CD4-positive, alpha-beta T cell (primary cell): Measurements from ENCODE around the gene PRAMEF11. TPM values are rescaled to one million over a fixed set of nuclear protein-coding genes. Genes with fewer than 3 reads are reported as not detected.

Experiments used
- ATAC-seq: fragments of 200-7000 bp; cut with Tn5 transposase; one replicate; pipeline ENCODE4 v1.10.0; 2022; ENCODE audit warnings: mild to moderate bottlenecking; ENCODE audit not compliant: poor library complexity
- CTCF ChIA-PET: fragments of 350-600 bp; sonication (Branson Sonifier 250); formaldehyde crosslinking; loops from one replicate; lab custom pipeline; 2021; ENCODE audit warnings: antibody characterized with exemption, inconsistent platforms; lab: Charles Lee
- POLR2A ChIA-PET: fragments of 350-600 bp; sonication (Branson Sonifier 250); formaldehyde crosslinking; loops from one replicate; lab custom pipeline; 2021; ENCODE audit warnings: antibody characterized with exemption, inconsistent platforms; lab: Charles Lee
- DNase-seq, 14 experiments: peaks; one replicate each; pipeline ENCODE4 v3.0.0-alpha.2; 2013 to 2020; ENCODE audit warnings: mixed read lengths in 2 of 14
- H3K27ac ChIP-seq, 2 donors: one replicate each; pipeline versions ENCODE4 v1.5.1 to v1.7.0; 2013; ENCODE audit warnings: low read length in 2 of 2, low read depth in 1 of 2, mild to moderate bottlenecking in 1 of 2
- H3K27me3 ChIP-seq, 2 experiments: 1 replicate in 1 of 2; 2 replicates in 1 of 2; pipeline versions ENCODE4 v1.6.1 to v1.7.0; 2013; ENCODE audit warnings: low read length in 2 of 2, control low read depth in 1 of 2, mild to moderate bottlenecking in 1 of 2, moderate library complexity in 1 of 2; ENCODE audit not compliant: insufficient read depth in 2 of 2, control insufficient read depth in 1 of 2
- H3K36me3 ChIP-seq: one replicate; pipeline ENCODE4 v1.6.1; 2013; ENCODE audit warnings: low read length, control low read depth; ENCODE audit not compliant: insufficient read depth
- H3K4me1 ChIP-seq: one replicate; pipeline ENCODE4 v1.6.1; 2013; ENCODE audit warnings: low read length, control low read depth; ENCODE audit not compliant: insufficient read depth
- H3K4me3 ChIP-seq: one replicate; pipeline ENCODE4 v1.5.1; 2013; ENCODE audit warnings: mild to moderate bottlenecking, low read length, moderate library complexity
- H3K9me3 ChIP-seq, 2 experiments: 1 replicate in 1 of 2; 2 replicates in 1 of 2; pipeline versions ENCODE4 v1.6.1 to v1.7.0; 2013; ENCODE audit warnings: low read length in 2 of 2, mild to moderate bottlenecking in 2 of 2, control low read depth in 1 of 2, moderate library complexity in 1 of 2; ENCODE audit not compliant: control insufficient read depth in 1 of 2, insufficient read depth in 1 of 2
- H3K27ac Mint-ChIP-seq: one replicate; pipeline ENCODE4 v1.8.0; 2020; ENCODE audit warnings: mixed read lengths
- H3K27me3 Mint-ChIP-seq: one replicate; pipeline ENCODE4 v1.8.0; 2021; ENCODE audit warnings: mixed read lengths
- H3K36me3 Mint-ChIP-seq: one replicate; pipeline ENCODE4 v1.8.0; 2021; ENCODE audit warnings: low read depth, mixed read lengths
- H3K4me1 Mint-ChIP-seq: one replicate; pipeline ENCODE4 v1.8.0; 2021; ENCODE audit warnings: low read depth, mixed read lengths
- H3K4me3 Mint-ChIP-seq: one replicate; pipeline ENCODE4 v1.8.0; 2020; ENCODE audit warnings: mild to moderate bottlenecking, mixed read lengths
- H3K9me3 Mint-ChIP-seq: one replicate; pipeline ENCODE4 v1.8.0; 2020; ENCODE audit warnings: mixed read lengths
- intact Hi-C, 2 experiments: fragments of 100-400 bp; cut with DNase I in 1 of 2; cut with micrococcal nuclease in 1 of 2; formaldehyde crosslinking; loops; one replicate each; pipeline versions ENCODE4 v1.15.1 to v1.9.0; 2023 to 2025; cut with DNase I, micrococcal nuclease
- total RNA-seq, 174 experiments: library from RNA in 2 of 174; stranded (reverse) in 2 of 174; gene quantifications; one replicate each; pipeline ENCODE4 v1.2.3 and lab custom pipeline; 2021 to 2026
- TF ChIP-seq, protein P1 (sequence below): fragments of 200-600 bp; IDR thresholded peaks from one replicate; pipeline ENCODE4 v1.8.0; 2022; ENCODE audit warnings: antibody characterized with exemption, mild to moderate bottlenecking

PRAMEF11 gene
- total RNA-seq, 2 experiments from 2014 or later = not detected

DNA sequence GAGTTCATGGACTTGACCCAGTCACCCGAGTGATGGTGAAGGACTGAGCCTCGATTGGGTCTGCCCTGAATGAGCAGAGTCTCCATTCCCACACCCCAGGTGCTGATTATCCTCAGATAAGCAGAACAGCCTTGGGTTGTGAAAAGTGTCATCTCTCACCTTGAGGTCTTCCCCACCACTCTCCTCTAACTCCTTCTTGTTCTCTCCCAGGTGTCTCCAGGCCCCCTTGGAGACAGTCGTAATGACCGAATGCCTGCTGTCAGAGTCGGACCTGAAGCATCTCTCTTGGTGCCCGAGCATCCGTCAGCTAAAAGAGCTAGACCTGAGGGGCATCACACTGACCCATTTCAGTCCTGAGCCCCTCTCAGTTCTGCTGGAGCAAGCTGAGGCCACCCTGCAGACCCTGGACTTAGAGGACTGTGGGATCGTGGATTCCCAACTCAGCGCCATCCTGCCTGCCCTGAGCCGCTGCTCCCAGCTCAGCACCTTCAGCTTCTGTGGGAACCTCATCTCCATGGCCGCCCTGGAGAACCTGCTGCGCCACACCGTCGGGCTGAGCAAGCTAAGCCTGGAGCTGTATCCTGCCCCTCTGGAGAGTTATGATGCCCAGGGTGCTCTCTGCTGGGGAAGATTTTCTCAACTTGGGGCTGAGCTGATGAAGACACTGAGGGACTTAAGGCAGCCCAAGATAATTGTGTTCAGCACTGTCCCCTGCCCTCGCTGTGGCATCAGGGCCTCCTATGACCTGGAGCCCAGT lies 54.2 kb downstream of the PRAMEF11 start:
- POLR2A ChIA-PET = no interaction called here
- CTCF ChIA-PET = no interaction called here
- ATAC-seq (no peak), DNase-seq (no peak)
- Mint-ChIP-seq H3K9me3 (no peaks in the 10 kb centered on the region), H3K27me3 (peaks cover 63% of the 10 kb centered on the region), H3K4me1 (no peaks in the 10 kb centered on the region), H3K36me3 (no peaks in the 10 kb centered on the region), H3K4me3 (no peak overlapping the region), H3K27ac (no peak overlapping the region)
- no peaks in the 10 kb centered on the region for H3K36me3 ChIP-seq
- no peak overlapping the region for H3K4me3 ChIP-seq
- no peaks in the 10 kb centered on the region for H3K9me3 ChIP-seq
- TF ChIP-seq, protein P1, sequence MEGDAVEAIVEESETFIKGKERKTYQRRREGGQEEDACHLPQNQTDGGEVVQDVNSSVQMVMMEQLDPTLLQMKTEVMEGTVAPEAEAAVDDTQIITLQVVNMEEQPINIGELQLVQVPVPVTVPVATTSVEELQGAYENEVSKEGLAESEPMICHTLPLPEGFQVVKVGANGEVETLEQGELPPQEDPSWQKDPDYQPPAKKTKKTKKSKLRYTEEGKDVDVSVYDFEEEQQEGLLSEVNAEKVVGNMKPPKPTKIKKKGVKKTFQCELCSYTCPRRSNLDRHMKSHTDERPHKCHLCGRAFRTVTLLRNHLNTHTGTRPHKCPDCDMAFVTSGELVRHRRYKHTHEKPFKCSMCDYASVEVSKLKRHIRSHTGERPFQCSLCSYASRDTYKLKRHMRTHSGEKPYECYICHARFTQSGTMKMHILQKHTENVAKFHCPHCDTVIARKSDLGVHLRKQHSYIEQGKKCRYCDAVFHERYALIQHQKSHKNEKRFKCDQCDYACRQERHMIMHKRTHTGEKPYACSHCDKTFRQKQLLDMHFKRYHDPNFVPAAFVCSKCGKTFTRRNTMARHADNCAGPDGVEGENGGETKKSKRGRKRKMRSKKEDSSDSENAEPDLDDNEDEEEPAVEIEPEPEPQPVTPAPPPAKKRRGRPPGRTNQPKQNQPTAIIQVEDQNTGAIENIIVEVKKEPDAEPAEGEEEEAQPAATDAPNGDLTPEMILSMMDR = no peak
- H3K27ac ChIP-seq = no peak overlapping the region
- H3K4me1 ChIP-seq = no peaks in the 10 kb centered on the region
- H3K27me3 ChIP-seq = no peaks in the 10 kb centered on the region
- intact Hi-C loops = no loop called here

DNA sequence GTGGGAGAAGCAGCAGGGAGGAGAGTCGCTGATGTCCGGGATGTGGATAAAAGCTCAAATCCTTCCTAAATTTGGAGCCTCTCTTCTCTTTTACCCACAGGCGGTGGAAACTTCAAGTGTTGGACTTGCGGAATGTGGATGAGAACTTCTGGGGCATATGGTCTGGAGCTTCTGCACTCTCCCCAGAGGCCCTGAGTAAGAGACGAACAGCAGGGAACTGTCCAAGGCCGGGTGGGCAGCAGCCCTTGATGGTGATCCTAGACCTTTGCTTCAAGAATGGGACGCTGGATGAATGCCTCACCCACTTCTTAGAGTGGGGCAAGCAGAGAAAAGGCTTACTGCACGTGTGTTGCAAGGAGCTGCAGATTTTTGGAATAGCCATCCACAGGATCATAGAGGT lies 55.8 kb downstream of the PRAMEF11 start:
- TF ChIP-seq, protein P1 = no peak

DNA sequence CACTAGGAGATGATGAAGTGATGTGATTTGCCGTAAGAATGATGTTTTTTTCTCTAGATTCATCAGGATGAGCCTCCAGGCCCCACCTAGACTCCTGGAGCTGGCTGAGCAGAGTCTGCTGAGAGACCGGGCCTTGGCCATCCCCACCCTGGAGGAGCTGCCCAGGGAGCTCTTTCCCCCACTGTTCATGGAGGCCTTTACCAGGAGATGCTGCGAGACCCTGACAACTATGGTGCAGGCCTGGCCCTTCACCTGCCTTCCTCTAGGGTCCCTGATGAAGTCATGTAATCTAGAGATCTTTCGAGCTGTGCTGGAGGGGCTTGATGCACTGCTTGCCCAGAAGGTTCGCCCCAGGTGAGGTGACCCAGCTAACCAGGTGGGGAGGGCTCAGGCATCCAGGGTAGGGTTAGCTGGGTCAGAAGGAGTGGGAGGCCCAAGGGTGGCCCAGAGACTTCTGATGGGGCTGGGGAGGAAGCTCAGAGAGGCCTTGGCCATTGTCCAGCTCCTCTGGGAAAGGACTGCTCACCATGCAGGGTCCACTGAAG lies 56.3 kb downstream of the PRAMEF11 start:
- H3K27me3 ChIP-seq = peaks cover 0 to 3% of the 10 kb centered on the region in 2 experiments
- Mint-ChIP-seq H3K4me1 (no peaks in the 10 kb centered on the region), H3K27me3 (peaks cover 79% of the 10 kb centered on the region), H3K36me3 (no peaks in the 10 kb centered on the region), H3K27ac (no peak overlapping the region), H3K4me3 (no peak overlapping the region), H3K9me3 (no peaks in the 10 kb centered on the region)
- H3K9me3 ChIP-seq = no peaks in the 10 kb centered on the region
- H3K4me3 ChIP-seq = no peak overlapping the region
- CTCF ChIA-PET = no interaction called here
- no peak for ATAC-seq
- H3K36me3 ChIP-seq = no peaks in the 10 kb centered on the region
- H3K4me1 ChIP-seq = no peaks in the 10 kb centered on the region
- no peak for DNase-seq
- no peak overlapping the region for H3K27ac ChIP-seq
- TF ChIP-seq, protein P1 = no peak
- POLR2A ChIA-PET = no interaction called here
- intact Hi-C loops = no loop called here

More for the DNA sequence above, 55.8 kb downstream of the PRAMEF11 start:
- ChIA-PET POLR2A (no interaction called here), CTCF (no interaction called here)
- Histone ChIP-seq H3K9me3 (no peaks in the 10 kb centered on the region), H3K4me3 (no peak overlapping the region), H3K4me1 (no peaks in the 10 kb centered on the region), H3K27ac (no peak overlapping the region), H3K36me3 (no peaks in the 10 kb centered on the region), H3K27me3 (no peaks in the 10 kb centered on the region)
- Mint-ChIP-seq H3K36me3 (no peaks in the 10 kb centered on the region), H3K27me3 (peaks cover 77% of the 10 kb centered on the region), H3K9me3 (no peaks in the 10 kb centered on the region), H3K4me1 (no peaks in the 10 kb centered on the region), H3K27ac (no peak overlapping the region), H3K4me3 (no peak overlapping the region)
- intact Hi-C loops = no loop called here
- ATAC-seq (no peak), DNase-seq (no peak)

Other genes starting within 250 kb of the PRAMEF11 start
- 100 to 1,000 TPM; 102 to 108 TPM for gene DHRS3, start 213.2 kb downstream of the PRAMEF11 start, total RNA-seq
- not detected for gene AADACL4, start 187.3 kb downstream of the PRAMEF11 start, total RNA-seq
- gene AADACL3, start 115.3 kb downstream of the PRAMEF11 start, total RNA-seq = not detected
- gene CFAP107, start 85.2 kb downstream of the PRAMEF11 start, total RNA-seq = not detected
- gene PRAMEF12, start 57.7 kb downstream of the PRAMEF11 start, total RNA-seq = not detected
- gene PRAMEF1, start 40.0 kb downstream of the PRAMEF11 start, total RNA-seq = not detected
- gene HNRNPCL1, start 17.3 kb upstream of the PRAMEF11 start, total RNA-seq = not detected
- gene PRAMEF2, start 25.7 kb upstream of the PRAMEF11 start, total RNA-seq = not detected
- gene PRAMEF4, start 54.8 kb upstream of the PRAMEF11 start, total RNA-seq = not detected
- not detected for gene PRAMEF10, start 66.9 kb upstream of the PRAMEF11 start, total RNA-seq
- not detected for gene PRAMEF7, start 85.2 kb upstream of the PRAMEF11 start, total RNA-seq
- not detected for gene PRAMEF6, start 116.2 kb upstream of the PRAMEF11 start, total RNA-seq
- not detected for gene PRAMEF27, start 225.2 kb upstream of the PRAMEF11 start, total RNA-seq
- not detected for gene HNRNPCL3, start 229.4 kb upstream of the PRAMEF11 start, total RNA-seq
- not detected for gene PRAMEF25, start 239.4 kb upstream of the PRAMEF11 start, total RNA-seq